SK-N-SH (cell line): ENCODE data around the gene P3H3.

ENCODE experiments used
- CTCF ChIP-seq: fragments of 200-600 bp; sonication (generic); IDR thresholded peaks from 2 replicates; pipeline ENCODE4 v1.6.1; 2017; ENCODE audit warnings: antibody characterized with exemption, mild to moderate bottlenecking, moderate library complexity
- JUND ChIP-seq: IDR thresholded peaks from 2 replicates; pipeline ENCODE4 v1.4.0; 2012
- REST ChIP-seq: IDR thresholded peaks from 2 replicates; pipeline ENCODE4 v1.6.1; 2012; ENCODE audit warnings: mild to moderate bottlenecking, low read depth, low read length, moderate library complexity
- RXRA ChIP-seq: IDR thresholded peaks from 2 replicates; pipeline ENCODE4 v1.4.0; 2012; ENCODE audit warnings: low read depth, mild to moderate bottlenecking, borderline replicate concordance

- TF ChIP-seq JUND (no peak), CTCF (0 out of 2 replicates have a peak, but pooled peaks have one; percentile 7), REST (no peak), RXRA (no peak)
These were observed 23.9 kb downstream of the P3H3 start, which contains the start of gene USP5 for GRCh38 chr12:6851921-6852650.
